H1 (cell line): ENCODE data around the gene POLR2A. TPM values are rescaled to one million over a fixed set of nuclear protein-coding genes. Genes with fewer than 3 reads are reported as not detected.

Experiments
- BACH1 ChIP-seq: IDR thresholded peaks from 2 replicates; pipeline ENCODE4 v1.6.1; 2012; ENCODE audit warnings: low read length, improper control_type of control experiment
- CHD2 ChIP-seq: IDR thresholded peaks from 2 replicates; pipeline ENCODE4 v1.6.1; 2012; ENCODE audit warnings: low read length, improper control_type of control experiment
- CHD7 ChIP-seq: fragments of 300-600 bp; sonication (generic); IDR thresholded peaks from 2 replicates; pipeline ENCODE4 v1.7.1; 2012; ENCODE audit warnings: low read length, moderate library complexity, mild to moderate bottlenecking, inconsistent platforms; ENCODE audit not compliant: insufficient replicate concordance
- CTCF ChIP-seq, 3 experiments: IDR thresholded peaks; 1 replicate in 2 of 3; 2 replicates in 1 of 3; pipeline versions ENCODE4 v1.5.1 to v1.6.1; 2011; ENCODE audit warnings: low read length in 3 of 3, mild to moderate bottlenecking in 3 of 3, inconsistent platforms in 2 of 3, low read depth in 1 of 3, moderate library complexity in 1 of 3; ENCODE audit not compliant: insufficient read depth in 1 of 3; ENCODE audit errors: control extremely low read depth in 1 of 3
- GABPA ChIP-seq: IDR thresholded peaks from 2 replicates; pipeline ENCODE4 v1.6.1; 2011; ENCODE audit warnings: mild to moderate bottlenecking, low read length, moderate library complexity, borderline replicate concordance; ENCODE audit not compliant: insufficient read depth
- JUN ChIP-seq: IDR thresholded peaks from 2 replicates; pipeline ENCODE4 v1.6.1; 2011; ENCODE audit warnings: low read depth, mild to moderate bottlenecking, improper control_type of control experiment, low read length
- POU5F1 ChIP-seq: IDR thresholded peaks from 2 replicates; pipeline ENCODE4 v1.6.1; 2011; ENCODE audit warnings: low read depth, mild to moderate bottlenecking, low read length, moderate library complexity
- RNF2 ChIP-seq: fragments of 200-900, 300-1000 bp; sonication (generic); IDR thresholded peaks from 2 replicates; pipeline ENCODE4 v1.7.1; 2016; ENCODE audit warnings: borderline replicate concordance, low read depth, mild to moderate bottlenecking, antibody characterized with exemption, low read length; ENCODE audit not compliant: poor library complexity, severe bottlenecking; ENCODE audit errors: missing control alignments
- SIRT6 ChIP-seq: IDR thresholded peaks from one replicate; pipeline ENCODE4 v1.7.1; 2012; ENCODE audit warnings: low read length, inconsistent platforms
- polyA plus RNA-seq, 7 experiments: library from polyadenylated mRNA; depleted of rRNA in 3 of 7; stranded (reverse) in 5 of 7; unstranded in 2 of 7; fragments of >200 nt in 5 of 7; fragments of 200-250 nt in 2 of 7; gene quantifications; 1 replicate in 5 of 7; 2 replicates in 1 of 7; 4 replicates in 1 of 7; pipeline versions ENCODE4 v1.2.1 to v1.2.3, GENCODE V29; 2011 to 2013; ENCODE audit warnings: missing spikeins in 2 of 7, mixed read lengths in 2 of 7
- total RNA-seq: library from RNA; stranded (reverse); fragmentation: NEBNext Ultra II Directional; extraction: Animal tissue kit (Norgen Biotek cat#: 25700); gene quantifications from 2 replicates; pipeline ENCODE4 v1.2.1, GENCODE V29; 2021

Gene POLR2A
- total and polyA plus RNA-seq, 2 of the 8 experiments (the other 6 are each of a cell fraction or from before 2014, with no cell fraction given), result 26.8 to 150 TPM

GRCh38 chr17:7501729-7502128, 17.6 kb downstream of the POLR2A start (continued):
- no peak for TF ChIP-seq CHD7
- TF ChIP-seq BACH1, result no peak
- no peak for TF ChIP-seq JUN
- no peak for TF ChIP-seq GABPA
- no peak for TF ChIP-seq POU5F1
- TF ChIP-seq CTCF (IDR thresholded peaks at IDR 0.05; ENCODE audit: control extremely low read depth in 1 of 3, insufficient read depth in 1 of 3, low read depth in 1 of 3, low read length in 3 of 3), result no peak
- TF ChIP-seq SIRT6, result no peak
- TF ChIP-seq RNF2, result no peak
- no peak for TF ChIP-seq CHD2
